ENCODE results near the gene ZRANB1.
"Not testable (repeated sequence)": the region's sequence is repeated elsewhere in the genome, so short reads cannot be mapped to it uniquely, and the experiment has no call there.

Gene ZRANB1

DNA sequence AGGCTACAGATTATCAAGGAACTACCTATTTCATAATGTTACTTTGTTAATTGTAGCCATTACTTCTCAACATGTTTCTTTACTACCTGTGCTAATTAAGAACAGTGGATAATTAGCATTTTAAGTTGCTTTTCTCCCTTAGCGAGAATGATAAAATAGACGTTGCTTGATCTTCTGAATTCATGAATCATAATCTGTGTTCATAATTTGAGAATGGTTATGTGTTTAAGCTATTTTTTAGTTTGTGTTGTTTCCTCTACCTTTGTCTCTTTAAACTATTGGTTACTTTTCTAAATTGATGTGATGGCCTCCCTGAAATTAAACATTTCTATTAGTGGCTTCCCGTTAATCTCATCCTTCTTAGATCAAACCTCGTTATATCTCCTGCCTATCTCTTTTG lies at the start of gene ZRANB1:
ZRANB1 (plus strand) TSS at position 301 of the 400 bp plus-strand sequence. CDS start 371 bp downstream, outside the sequence.
- no peak for DNase-seq

DNA sequence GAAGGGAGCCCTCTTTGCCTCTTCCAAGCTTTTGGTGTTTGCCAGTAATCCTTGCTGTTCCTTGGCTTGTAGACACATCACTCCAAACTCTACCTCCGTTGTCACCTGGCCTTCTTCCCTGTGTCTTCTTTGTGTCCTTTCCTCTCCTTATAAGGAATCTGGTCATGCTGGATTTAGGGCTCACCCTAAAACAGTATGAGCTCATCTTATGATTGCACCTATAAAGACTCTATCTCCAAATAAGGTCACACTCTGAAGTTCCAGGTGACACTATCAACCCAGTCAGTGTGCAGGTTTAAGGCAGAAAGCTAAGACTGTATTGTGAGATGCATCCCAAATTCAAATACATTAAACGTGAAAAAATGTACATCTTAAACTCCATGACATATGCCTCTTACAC lies 49.0 kb upstream of the ZRANB1 start:
- no peak for DNase-seq

- no peak for DNase-seq
Observed at GRCh38 chr10:124894569-124895215, 47.2 kb upstream of the ZRANB1 start.

- DNase-seq = no peak
Observed at GRCh38 chr10:124896751-124897150, 45.2 kb upstream of the ZRANB1 start.

DNA sequence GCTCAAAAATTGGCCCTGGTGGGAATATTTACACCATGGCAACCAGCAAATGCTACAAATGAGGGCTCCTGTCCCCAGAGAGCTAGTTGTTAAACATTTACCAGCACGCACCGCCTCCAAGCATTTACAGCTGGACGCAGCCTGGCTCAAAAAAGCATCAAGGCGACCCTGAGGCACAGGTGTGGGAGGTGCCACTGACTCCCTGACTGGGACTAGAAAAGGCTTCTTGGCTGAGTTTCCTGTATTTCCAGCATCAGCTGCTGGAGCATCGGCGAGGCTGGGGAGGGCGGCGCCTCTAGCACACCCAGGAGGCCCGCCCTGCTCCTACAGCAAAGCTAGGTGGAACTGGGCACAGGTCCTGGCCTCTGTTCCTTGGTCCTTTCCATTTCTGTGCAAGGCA lies 43.5 kb upstream of the ZRANB1 start:
- DNase-seq = no peak

DNA sequence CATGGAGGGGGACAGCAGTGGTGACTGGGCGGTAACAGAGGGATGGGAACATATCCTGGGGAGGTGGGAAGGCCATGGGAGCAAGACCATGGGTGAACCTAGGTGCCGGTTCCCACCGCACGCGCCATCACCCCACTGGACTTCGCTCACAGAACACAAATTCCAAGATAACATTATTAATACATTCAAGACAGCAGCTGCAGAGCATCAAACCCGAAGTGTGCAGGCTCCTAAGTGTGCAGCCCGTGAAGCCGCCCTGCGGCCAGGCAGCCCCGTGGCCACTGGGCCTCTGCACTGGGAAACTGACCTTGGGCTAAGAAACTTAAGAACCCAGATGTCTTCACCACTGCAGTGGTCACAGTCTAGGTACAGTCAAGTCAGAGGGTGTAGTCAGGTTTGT lies 42.8 kb upstream of the ZRANB1 start:
- DNase-seq = no peak

GRCh38 chr10:124902462-124902861 lies 39.5 kb upstream of the ZRANB1 start:
- no peak for DNase-seq

GRCh38 chr10:124903111-124903510 lies 38.8 kb upstream of the ZRANB1 start:
- DNase-seq = no peak

DNA sequence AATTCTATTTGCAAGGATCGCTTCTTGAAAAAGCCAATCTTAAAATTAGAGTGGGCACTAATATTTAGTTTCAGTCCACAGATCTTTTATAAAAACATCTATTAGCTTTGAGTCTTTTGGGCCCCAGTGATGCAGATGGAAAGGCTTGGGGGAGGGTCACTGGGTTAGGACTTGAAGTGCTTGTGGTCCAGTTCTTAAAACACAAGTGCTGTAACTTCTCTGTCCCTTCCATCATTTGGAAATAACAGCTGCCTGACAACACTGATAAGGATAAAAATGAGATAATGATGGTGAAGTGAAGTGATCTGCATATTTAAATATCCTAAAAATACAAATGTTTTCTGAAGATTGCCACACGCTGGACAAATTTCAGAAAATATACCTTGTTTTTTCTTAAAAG lies 37.1 kb upstream of the ZRANB1 start:
- DNase-seq = no peak

DNA sequence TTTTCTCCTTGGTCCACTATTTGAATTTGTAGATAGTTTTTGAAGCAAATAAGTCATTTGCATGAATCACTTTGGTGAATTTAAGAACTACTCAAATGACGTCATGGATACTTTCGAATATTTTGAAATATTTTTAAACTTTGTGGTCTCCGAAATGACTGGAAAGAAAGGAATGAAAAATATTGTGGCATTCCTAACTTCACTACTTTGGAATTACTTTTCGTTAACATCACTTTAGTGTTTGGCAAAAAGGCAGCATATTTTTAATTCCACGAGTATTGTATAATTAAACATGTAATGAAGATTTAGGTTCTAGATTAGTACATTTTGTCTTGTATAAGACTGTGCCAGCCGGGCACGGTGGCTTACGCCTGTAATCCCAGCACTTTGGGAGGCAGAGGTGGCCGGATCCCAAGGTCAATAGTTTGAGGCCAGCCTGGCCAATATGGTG lies 35.3 kb upstream of the ZRANB1 start:
- DNase-seq = no peak

DNA sequence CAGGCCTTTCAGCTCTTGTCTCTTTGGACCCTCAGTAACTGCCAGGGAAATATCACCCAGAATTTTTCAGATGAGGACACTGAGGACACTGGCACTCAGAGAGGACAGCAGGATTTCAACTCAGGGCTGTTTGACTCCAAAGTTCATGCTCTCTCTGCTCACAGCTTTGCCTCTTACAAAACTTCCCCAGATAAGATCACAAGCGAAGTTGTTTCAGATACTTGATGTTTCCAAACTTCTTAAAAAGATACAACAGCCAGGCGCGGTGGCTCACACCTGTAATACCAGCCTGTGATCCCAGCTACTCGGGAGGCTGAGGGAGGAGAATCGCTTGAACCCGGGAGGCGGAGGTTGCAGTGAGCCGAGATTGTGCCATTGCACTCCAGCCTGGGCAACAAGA lies 32.4 kb upstream of the ZRANB1 start:
- no peak for DNase-seq

DNA sequence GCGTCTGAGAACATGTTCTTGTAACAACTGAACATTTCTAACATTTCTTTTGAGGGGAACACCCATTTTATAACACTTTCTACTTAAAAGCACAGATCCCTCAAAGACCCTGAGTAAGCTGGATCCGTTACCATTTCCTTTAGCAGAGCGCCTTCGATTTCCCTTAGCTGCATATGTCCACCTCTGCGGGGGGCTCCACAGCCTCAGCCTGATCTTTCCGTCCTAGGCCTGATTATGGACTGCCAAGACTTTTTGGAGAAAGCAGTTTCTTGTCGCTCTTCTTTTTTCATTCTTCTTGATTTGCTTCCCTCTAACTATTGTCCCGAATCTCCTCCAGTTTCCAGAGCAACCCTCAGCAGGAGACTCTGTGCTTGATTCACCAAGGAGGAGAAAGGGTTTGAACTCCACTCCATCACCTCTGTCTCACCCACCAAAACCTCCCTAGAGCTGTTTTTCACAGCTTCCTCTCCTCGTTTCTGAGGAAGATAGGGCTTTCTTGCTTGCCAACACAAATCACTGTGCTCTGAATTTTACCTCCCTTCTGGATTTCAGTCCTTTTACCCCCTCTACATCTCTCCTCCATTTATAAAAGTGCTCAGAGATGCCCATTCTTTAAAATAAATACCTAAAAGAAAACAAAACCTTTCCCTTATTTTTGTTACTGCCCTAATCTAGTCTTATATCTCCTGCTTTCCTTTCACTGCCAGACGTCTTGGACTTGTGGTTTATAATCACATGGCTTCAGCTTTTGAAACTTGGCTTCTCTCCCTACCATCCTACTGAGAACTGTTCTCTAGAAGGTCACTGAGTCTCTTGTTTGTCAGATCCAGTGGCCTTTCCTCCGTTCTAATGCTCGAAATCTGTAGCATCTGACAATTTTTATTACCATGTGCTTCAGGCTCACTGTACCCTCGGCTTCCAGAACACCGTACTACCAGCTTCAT lies 30.5 kb upstream of the ZRANB1 start:
- DNase-seq = no peak

DNA sequence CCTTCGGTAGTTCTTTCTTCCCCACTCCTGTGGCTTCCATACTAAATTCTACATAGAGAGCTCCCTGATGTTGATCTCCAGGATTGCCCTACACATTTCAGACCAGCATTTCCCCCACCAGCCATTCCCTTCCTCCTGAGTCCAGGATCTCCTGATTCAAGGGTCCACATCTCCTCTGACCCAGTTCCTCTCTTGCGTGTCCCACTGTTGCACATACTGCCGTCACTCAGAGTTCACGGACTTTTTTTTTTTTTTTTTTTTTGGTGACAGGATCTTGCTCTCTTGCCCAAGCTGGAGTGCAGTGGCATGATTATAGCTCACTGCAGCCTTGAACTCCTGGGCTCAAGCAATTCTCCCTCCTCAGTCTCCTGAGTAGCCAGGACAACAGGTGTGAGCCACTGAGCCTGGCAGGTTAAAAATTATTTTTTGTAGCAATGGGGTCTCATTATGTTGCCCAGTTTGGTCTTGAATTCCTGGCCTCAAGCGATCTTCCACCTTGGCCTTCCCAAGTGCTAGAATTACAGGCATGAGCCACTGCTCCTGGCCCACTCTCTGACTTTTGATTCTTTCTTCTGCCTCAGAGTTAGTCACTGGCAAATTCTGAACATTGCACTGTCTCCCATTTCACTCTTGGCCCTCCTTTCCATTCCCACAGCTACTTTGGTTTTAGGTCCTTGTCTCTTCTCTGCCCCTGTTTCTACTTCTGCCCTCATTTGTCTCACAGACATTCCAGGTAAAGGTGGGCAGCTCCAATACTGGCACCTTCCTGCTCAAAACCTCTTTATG lies 29.6 kb upstream of the ZRANB1 start:
- DNase-seq = no peak

- no peak for DNase-seq
Observed at GRCh38 chr10:124913167-124913566, 28.8 kb upstream of the ZRANB1 start.

GRCh38 chr10:124914398-124914797 lies 27.5 kb upstream of the ZRANB1 start:
- not testable (repeated sequence) for DNase-seq

GRCh38 chr10:124916098-124916584 lies 25.8 kb upstream of the ZRANB1 start:
- no peak for DNase-seq

DNA sequence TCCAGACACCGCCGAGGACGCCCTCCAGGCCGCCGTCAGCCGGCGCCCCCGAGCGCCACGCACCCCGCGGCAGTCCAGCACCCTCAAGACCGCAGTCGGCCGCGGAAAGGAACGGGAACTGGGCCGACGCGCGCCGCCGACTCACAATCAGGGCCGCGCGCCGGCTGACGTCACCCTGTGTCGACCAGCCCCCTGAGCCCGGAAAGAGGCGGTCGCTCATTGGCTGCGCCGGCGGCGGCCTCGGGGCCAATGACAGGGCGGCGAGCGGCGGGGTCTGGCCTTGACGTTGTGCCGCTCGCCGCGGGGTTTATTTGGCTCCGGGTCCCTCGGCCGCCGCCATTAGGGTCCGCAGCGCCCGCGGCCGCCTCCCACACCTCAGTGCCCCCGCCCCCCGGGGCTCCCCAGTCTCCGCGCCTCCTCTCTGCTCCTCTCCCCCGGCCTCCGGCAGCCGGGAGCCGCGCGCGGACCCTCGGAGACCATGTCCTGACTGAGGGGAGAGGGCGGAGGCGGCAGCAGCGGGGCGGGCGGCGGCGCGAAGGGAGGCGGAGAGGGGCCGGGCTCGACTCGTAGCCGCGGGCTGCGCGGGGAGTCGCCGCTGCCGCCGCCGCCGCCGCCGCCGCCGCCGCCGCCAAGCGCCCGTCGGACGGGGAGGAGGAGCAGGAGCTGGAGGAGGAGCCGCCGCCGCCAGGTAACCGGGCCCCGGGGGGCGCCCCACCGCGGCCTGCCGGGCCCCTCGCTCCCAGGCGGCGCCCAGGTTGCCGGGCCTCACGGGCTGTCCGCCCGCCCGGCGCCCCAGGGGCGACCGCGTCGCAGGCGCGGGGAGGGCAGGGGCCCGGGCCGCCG lies 25.1 kb upstream of the ZRANB1 start:
- DNase-seq = peak; percentile 94

- DNase-seq = peak; percentile 37
Observed at GRCh38 chr10:124917428-124918190, 24.3 kb upstream of the ZRANB1 start.

DNA sequence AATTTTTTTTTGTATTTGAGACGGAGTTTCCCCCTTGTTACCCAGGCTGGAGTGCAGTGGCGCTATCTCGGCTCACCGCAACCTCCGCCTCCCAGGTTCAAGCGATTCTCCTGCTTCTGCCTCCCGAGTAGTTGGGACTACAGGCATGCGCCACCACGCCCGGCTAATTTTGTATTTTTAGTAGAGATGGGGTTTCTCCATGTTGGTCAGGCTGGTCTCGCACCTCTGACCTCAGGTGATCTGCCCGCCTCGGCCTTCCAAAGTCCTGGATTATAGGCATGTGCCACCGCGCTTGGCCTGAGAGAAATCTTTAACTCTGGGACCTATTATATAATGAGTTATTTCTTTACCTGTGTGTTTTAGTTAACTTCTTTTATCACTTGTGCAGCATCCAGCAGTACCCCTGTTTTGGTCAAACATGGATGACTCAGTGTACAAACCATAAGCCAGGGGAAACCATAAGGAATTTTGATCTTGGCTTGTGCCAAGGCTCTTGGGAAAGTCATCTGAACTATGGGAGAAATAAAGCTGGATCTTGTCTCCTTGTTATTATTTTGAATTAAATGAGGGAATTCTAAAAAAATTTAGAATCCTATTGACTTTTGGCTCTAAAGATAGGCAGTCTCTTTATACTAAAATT lies 23.6 kb upstream of the ZRANB1 start:
- DNase-seq = no peak

DNA sequence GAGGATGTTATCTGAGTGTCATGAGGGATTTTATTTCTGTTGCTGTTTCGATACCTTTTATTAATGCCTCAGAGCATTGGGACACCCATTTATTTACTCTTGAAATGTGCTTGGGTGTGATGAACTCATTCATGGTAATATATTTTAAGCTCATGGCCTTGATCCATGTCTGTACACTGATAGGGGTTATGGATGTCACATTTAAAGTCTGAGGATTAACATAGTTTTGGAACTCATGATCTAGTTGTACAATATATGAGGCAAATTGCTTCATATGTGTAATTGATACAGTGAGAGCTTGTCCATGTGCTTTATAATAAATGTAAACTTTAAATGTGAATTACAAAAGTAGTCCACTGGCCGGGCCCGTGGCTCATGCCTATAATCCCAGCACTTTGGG lies 23.0 kb upstream of the ZRANB1 start:
- no peak for DNase-seq

GRCh38 chr10:124921261-124921660 lies 20.7 kb upstream of the ZRANB1 start:
- no peak for DNase-seq

Measured in activated effector memory CD4-positive, alpha-beta T cell treated with Interleukin-2 at 50 U/mL for 16 hours (primary cell).